Adrenal gland (tissue), 5 donors: ENCODE measurements around the gene TFF1.

Source experiments
- POLR2A ChIP-seq, 2 donors: fragments of 450-650 bp; IDR thresholded peaks; one replicate each; pipeline ENCODE4 v1.6.1; 2017; ENCODE audit warnings: antibody characterized with exemption in 2 of 2, mild to moderate bottlenecking in 2 of 2, moderate library complexity in 1 of 2
- TF ChIP-seq, protein P1 (sequence below), 6 experiments: fragments of 450-650 bp in 4 of 6; fragments of 200-600 bp in 2 of 6; sonication (generic) in 1 of 6; IDR thresholded peaks; 1 replicate in 5 of 6; 2 replicates in 1 of 6; pipeline versions ENCODE4 v1.5.1 to v1.8.0; 2016 to 2021; ENCODE audit warnings: antibody characterized with exemption in 6 of 6, mild to moderate bottlenecking in 2 of 6, moderate library complexity in 1 of 6
- donor health status: DM: no; HTN: no; CAD: no.

DNA sequence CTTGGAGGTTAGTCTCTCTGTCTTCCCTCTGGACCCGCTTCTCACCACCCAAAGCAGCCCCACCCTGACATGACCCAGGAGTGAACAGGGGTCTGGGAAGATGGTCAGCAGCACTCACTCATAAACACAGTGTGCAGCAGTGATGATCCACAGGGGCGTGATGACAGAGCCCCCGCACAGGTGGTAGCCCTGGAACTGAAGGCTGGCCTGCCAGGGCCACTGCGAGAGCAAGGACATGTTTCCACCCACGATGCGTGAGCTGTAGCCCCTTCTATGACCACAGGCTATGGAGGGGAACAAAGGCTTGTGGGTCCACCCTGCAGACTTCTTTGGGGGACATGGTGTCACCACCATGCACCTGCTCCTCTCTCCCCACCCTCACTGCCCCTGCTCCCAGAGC, 16.6 kb upstream of the TFF1 start:
- TF ChIP-seq, protein P1, sequence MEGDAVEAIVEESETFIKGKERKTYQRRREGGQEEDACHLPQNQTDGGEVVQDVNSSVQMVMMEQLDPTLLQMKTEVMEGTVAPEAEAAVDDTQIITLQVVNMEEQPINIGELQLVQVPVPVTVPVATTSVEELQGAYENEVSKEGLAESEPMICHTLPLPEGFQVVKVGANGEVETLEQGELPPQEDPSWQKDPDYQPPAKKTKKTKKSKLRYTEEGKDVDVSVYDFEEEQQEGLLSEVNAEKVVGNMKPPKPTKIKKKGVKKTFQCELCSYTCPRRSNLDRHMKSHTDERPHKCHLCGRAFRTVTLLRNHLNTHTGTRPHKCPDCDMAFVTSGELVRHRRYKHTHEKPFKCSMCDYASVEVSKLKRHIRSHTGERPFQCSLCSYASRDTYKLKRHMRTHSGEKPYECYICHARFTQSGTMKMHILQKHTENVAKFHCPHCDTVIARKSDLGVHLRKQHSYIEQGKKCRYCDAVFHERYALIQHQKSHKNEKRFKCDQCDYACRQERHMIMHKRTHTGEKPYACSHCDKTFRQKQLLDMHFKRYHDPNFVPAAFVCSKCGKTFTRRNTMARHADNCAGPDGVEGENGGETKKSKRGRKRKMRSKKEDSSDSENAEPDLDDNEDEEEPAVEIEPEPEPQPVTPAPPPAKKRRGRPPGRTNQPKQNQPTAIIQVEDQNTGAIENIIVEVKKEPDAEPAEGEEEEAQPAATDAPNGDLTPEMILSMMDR (IDR thresholded peaks at IDR 0.05) = no peak
- no peak for TF ChIP-seq POLR2A (IDR thresholded peaks at IDR 0.05)
